Fibroblast of skin of right biceps (primary cell): ENCODE measurements around the gene NGFR.
A peak's percentile ranks its signal among the peaks of the same experiment; 100 is the strongest.

Experiments
- DNase-seq: peaks from one replicate; pipeline ENCODE4 v3.0.0-alpha.2; 2013

The NGFR gene

GRCh38 chr17:49518346-49519078, 23.4 kb downstream of the NGFR start:
- no peak for DNase-seq

GRCh38 chr17:49519781-49520180, 24.7 kb downstream of the NGFR start:
- no peak for DNase-seq

GRCh38 chr17:49520386-49521087, 25.4 kb downstream of the NGFR start:
- DNase-seq, result no peak

- no peak for DNase-seq
Observed at GRCh38 chr17:49521088-49521450, 26.0 kb downstream of the NGFR start.

GRCh38 chr17:49521471-49522356, 26.6 kb downstream of the NGFR start:
- peak; percentile 30 for DNase-seq

GRCh38 chr17:49522357-49522890, 27.3 kb downstream of the NGFR start:
- no peak for DNase-seq

- DNase-seq, result no peak
Observed at GRCh38 chr17:49523196-49523595, 28.1 kb downstream of the NGFR start.

- DNase-seq, result peak; percentile 30
Observed at GRCh38 chr17:49523706-49524472, 28.8 kb downstream of the NGFR start.

- no peak for DNase-seq
Observed at GRCh38 chr17:49524473-49525359, 29.6 kb downstream of the NGFR start.

- no peak for DNase-seq
Observed at GRCh38 chr17:49525831-49526741, 31.0 kb downstream of the NGFR start.

GRCh38 chr17:49527927-49528651, 33.0 kb downstream of the NGFR start:
- no peak for DNase-seq

GRCh38 chr17:49528966-49529365, 33.9 kb downstream of the NGFR start:
- no peak for DNase-seq

- no peak for DNase-seq
Observed at GRCh38 chr17:49530118-49530517, 35.0 kb downstream of the NGFR start.

GRCh38 chr17:49543860-49544259, 48.8 kb downstream of the NGFR start:
- no peak for DNase-seq

GRCh38 chr17:49545007-49545660, 50.0 kb downstream of the NGFR start:
- DNase-seq, result no peak

- no peak for DNase-seq
Observed at GRCh38 chr17:49545806-49546545, 50.9 kb downstream of the NGFR start.

GRCh38 chr17:49546546-49547535, 51.7 kb downstream of the NGFR start:
- DNase-seq, result no peak
